HG03196 (cell line): ENCODE data around the gene LZTR1.

ENCODE experiments used
- ATAC-seq: cut with Tn5 transposase; IDR thresholded peaks from one replicate; pipeline ENCODE4 v1.9.1; 2021; ENCODE audit not compliant: unreplicated experiment

LZTR1 gene

DNA sequence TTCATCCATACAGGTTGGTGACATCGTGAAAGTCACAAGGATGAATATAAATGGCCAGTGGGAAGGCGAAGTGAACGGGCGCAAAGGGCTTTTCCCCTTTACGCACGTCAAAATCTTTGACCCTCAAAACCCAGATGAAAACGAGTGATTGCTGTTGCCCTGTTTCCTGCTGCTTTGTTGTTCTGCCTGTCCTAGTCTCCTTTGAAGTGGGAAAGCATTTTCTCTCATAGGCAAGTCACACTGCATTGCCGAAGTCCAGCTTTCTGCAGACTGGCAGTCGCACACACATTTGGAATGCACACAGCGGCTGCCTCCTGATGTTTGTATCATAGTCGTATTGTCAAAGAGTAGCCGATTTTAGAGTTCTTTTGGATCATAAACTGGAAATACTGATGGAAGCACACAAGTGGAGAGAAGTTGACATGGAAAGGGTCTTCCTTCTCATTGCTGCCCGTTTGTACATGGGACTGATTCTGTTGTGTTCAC lies 32.4 kb upstream of the LZTR1 start:
- no peak for ATAC-seq

DNA sequence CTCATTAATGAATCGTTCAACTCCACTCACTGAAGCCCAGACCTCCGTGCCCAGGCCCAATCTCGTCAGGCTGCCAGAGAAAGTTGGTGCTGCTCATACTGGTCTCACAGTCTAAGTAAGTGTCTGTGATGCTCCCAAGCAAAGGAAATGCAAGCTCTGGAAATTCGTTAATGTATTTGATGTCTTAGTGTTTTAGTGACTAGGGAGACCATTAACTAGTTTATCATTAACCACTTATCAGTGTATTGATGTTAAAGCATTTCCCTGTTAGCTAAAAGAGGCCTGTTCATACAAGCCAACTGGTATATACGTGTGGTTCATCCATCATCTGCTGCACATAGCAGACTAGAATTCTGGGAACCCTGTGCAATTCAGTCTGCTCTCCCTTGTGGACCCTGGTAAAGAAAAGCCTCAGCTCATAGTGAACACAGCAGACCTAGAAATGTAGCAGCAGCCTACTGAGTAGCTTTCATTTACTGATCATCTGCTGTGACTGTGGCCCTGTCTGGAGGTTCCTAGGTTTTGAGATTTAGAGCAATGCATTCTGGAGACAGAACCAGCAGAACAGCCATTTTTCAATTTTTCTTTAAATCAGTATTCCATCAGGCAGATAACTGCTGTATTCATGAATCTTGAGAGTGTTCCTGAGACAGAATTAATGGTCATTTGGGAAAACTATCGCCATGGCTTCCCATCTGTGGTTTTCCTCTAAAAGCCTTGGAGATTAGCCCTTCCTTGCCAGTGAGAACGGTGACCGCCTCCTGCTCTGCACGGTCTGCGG lies 30.8 kb upstream of the LZTR1 start:
- no peak for ATAC-seq

DNA sequence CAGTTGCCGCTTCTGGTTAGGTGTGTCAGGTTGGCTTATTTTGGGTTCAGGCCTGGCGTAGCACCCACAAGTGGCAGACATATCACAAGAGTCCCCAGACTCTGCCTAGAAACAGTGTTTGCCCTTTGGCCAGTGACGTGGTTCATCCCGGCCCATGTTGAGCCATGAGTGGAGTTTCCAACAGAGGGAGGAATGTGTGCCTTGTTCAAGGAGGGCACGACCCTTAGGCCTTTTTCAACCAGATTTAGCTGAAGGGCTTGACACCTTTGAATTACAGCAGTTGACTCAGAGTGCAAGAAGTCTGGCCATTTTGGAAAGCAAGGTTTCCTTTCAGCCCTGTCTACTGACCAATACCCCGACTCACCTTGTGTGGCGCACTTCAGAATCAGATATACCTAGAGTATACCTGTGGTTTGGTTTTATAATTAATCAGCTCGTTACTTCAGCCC lies 30.1 kb upstream of the LZTR1 start:
- ATAC-seq, result no peak

DNA sequence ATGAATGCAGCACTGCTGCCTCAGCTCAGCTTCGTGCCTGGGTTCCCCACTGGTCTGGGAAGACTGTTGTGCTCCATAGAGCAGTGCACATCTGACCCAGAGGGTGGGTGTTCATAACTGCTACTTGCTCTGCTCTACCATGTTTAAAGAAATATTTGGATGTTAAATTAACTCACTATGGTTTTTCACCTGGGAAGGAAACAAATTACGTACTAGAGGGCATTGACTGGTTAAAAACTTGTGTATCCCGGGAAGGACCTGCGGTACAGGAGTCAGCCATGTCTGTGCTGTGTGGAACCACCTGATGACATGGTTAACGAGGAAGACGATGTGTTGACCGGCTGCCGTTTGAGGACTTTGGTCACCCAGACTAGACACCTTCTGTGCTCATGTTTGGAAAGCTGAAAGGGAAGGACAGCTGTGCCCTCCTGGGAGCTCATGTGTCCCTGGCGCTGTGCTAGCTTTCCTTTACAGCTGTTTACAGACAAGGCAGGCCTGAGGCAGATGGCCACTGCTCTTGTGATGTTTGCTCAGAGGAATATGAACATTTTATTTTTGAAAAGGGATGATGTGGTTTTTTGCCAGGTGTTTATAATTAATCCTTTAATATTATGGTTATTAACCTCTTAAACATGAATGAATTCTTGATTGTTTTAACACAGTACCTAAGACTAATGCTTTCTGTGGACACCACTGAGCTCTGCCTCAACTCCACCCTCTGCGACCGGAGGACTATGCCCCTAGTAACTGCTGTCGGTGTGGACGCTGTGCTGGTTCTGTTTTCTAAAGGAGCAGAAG lies 29.4 kb upstream of the LZTR1 start:
- no peak for ATAC-seq

DNA sequence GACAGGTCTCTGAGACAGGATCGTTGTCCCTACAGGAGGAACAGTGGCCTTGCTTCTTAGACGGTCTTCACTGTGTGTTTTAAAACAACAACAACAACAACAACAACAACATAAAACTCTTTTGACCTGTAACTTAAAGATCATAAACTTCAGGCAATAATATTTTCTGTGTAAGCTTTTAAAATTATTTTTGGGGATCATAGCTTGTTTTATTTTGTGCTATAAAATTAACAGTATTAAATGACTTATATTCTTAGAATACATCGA lies 28.8 kb upstream of the LZTR1 start:
- no peak for ATAC-seq

DNA sequence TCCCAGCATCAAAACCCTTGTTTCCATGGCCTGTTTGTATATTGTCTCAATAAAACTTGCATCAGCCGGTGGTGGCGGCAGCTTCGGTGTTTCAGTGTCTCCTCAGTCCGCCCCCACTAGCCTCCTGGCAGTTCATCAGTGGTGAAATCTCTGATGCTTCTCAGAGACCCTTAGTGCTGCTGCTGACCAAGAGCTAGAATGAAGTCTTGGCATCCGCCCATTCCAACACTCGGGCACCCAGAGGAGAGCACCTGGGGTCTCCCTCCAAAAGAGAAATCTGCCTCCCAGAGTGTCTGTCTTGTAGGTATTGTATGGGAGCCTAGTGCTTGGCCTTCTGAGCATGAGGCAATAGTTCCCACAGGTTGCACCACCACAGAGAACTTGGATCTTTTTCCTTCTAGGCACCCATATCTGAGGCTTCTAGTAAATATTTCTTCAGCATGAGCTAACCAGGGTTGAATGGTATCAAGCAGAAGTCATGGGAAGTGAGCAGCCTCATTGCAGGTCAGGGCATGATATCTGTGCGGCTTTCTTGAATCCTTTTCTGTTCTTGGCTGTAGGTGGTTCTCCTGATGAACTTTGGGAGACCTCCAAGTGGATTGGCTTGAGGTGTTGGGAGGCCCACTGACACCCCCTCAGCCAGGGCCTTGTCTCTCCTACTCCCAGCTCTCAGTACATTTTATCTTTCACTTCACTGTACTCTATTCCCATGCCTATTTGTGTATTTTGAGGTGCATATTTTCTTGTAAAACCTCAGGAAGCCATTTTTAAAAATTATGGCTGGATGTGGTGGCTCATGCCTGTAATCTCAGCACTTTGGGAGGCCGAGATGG lies 28.2 kb upstream of the LZTR1 start:
- no peak for ATAC-seq

DNA sequence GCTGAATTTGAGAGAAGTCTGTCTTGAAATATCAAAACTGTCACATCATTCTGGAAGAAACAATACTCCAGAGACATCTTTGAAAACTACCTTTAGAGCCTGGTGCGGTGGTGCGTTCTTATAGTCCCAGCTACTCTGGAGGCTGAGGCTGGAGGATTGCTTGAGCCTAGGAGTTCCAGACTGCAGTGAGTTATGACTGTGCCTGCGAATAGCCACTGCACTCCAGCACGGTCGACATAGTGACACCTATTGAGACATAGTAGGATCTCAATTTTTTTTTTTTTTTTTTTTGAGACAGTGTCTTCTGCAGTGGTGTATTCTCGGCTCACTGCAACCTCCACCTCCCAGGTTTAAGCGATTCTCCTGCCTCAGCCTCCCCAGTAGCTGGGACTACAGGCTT lies 26.5 kb upstream of the LZTR1 start:
- ATAC-seq, result no peak

DNA sequence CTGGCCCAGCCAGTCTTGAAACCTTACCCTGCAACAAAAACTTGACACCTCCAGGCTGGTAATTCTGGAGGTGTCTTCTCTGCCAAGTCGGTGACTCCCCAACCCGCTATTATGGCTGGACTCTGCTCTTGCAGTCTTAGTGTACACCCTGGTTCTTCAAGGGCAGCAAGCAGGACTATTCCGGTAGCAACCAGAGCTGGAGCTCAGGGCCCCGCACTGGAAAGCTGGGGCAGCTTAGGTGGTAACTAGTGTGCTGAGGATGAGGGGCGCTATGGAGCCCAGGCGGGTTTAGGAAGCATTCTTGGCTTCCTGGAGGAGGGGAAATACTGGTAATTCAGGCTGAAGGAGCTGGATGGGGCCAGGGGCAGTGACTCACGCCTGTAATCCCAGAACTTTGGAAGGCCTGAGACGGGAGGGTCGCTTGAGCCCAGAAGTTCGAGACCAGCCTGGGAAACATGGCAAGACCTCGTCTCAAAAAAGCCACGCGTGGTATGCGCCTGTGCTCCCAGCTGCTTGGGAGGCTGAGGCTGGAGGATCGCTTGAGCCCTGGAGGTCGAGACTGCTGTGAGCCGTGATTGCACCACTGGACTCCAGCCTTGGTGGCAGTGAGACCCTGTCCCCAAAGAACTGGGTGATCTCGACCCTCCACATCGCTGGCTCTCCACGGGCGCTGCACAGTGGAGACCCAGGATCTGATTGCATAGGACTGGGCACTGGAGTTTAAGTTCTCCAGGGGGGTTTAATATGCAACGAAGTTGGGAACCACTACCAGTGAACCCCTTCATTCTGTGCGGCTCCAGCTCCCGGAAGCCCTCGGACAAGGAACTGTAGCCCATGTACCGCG lies 25.6 kb upstream of the LZTR1 start:
- no peak for ATAC-seq

DNA sequence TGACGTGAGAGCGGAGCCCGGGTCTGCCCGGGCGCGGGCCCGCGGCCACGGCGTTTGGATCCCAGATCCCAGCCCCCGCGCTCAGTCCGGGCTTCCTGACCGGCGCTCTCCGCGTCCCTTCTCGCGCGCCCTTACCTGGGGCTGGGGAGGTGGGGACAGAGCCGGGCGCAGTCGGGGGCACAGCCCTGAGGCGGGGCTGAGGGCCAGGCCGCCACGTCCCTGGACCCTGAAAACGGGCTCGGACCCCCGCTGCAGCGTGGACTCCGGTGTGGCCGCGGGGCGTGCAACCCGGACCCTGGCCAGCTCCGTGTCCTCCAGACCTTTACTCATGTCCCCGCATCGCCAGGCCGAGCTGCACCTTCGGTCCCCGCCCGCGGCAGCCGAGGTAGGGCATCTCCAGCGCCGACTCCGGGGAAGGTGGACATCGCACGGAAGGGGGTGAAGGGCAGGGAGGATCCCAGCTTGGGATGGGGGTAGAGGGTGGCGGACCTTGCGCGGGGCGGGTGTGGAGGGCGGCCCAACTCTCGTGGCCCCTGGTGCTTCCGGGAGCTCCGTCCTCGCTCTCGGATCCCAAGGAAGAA lies 24.9 kb upstream of the LZTR1 start:
- ATAC-seq, result no peak

DNA sequence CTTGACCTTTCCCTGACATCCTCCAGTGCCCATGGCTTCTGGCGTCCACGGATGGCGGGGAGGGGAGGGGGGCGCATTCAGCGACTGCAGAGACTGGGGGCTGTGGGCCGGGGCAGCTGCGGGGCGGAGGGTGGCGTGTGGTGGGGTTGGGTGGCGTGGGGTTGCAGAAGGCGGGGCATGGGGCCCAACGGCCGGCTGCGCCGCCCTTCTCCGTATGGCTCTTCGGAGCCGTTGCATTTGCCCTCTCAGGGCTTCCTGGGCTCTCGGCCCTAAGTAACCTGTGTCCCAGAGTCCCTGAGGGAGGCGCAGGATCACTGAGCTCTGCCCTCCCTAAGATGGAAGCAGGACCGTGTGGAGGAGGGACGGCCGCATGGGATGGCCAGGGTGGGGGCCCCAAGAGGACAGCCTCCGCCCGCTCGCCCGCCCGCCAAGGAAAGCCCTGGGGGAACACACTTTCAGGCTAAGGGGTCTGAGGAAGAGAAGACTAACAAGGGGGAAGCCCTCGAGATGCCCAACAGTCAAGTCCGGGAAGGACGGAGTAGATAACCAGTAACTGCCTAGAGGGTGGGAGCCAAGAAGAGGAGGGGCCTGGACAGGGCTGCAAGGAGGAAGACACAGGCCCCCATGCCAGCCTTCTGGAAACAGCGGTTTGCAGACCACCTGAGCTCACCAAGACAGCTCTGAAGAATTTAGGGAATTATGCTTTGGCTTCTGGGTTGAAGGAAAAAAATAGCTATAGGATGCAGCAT lies 24.2 kb upstream of the LZTR1 start:
- ATAC-seq, result no peak

DNA sequence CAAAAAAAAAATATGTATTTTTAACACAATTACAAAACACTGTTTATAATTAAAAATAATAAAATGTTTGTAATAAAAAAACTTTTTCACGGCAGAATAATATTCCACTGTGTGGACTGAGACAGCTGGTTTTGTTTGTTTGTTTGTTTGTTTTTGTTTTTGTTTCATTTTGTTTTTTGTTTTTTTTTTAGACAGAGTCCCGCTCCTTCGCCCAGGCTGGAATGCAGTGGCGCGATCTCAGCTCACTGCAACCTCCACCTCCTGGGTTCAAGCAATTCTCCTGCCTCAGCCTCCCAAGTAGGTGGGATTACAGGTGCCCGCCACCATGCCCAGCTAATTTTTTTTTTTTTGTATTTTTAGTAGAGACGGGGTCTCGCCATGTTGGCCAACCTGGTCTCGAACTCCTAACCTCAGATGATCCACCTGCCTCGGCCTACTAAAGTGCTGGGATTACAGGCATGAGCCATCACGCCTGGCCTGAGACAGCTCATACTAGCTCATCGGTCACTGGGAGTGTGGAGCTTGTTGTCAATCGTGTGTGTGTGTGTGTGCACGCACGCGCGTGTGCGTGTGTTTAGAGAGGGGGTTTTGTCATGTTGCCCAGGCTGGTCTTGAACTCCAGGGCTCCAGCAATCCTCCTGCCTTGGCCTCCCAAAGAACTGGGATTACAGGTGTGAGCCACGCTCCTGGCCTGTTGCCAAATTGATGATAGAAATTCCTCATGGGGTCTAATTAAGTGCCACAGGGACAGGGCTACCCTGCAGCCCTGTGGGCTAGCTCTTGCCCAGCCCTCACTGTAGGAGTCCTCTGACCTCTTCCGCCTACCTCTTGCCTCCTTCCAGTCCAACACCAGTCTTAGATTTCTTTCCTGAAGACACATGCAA lies 22.3 kb upstream of the LZTR1 start:
- ATAC-seq, result no peak

DNA sequence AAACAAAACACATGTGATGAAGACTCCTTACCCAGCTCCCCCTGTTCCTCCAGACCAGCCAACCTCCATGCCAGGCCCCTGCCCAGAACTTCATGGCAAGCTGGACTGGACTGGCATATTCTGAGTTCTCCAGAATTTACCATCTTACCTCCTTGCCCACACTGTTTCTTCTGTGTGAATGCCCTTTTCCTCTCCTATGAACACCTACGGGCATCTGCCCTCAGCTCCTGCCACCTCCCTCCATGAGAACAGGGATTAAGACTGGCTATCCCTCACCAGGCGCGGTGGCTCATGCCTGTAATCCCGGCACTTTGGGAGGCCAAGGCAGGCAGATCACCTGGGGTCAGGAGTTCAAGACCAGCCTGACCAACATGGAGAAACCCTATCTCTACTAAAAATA lies 21.5 kb upstream of the LZTR1 start:
- no peak for ATAC-seq

DNA sequence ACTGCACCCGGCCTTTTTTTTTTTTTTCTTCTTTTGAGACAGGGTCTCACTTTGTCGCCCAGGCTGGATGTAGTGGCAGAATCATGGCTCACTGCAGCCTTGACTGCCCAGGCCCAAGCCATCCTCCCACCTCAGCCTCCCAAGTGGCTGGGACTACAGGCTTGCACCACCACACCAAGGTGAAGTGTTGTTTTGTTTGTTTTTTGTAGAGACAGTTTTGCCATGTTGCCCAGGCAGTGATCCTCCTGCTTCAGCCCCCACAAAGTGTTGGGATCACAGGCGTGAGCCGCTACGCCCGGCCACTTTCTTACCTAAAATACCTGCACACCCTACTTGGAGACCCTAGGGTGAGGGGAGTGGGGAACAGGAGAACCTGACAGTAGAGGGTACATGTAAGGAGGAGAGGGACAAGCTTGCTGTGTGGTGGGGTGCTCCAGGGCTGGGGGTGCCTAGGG lies 19.6 kb upstream of the LZTR1 start:
- no peak for ATAC-seq

DNA sequence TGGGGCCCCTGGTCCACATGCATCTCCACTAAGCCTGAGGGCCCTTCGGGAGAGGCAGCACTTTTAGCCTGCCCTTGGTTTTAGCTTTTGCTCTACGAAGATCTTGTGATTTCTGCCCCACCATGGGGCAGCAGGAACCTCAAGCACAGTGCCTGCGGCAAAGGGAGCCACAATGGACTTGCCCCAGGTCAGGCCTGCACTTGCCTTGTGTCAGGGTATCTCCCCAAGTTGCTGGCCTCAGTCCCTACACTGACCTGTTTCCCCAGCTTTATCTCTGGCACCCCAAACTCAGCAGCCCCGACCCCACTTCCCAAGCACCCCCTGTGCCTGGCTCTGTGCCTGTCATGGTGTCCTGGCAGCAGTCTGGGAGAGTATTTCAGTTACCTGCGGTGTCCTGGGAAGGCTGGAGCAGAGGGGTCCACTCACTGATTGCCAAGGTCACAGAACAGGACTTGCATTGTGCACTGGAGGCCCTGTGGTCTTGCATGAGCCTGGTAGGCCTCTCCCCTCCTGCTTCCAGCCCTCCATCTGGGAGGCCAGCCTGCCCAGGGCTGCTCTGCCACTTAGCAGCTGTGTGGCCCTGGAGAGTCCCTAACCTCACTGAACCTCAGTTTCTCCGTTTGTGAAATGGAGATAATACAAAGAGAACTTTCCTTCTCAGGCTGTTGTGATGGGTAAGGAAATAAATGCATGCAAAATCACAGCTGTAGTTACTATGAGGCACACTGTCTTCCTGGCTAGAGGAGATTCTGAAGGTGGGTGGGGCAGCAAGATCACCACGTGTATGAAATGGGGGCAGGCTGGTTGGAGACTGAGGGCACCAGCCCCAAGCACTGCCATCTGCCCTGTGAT lies 18.7 kb upstream of the LZTR1 start:
- no peak for ATAC-seq

DNA sequence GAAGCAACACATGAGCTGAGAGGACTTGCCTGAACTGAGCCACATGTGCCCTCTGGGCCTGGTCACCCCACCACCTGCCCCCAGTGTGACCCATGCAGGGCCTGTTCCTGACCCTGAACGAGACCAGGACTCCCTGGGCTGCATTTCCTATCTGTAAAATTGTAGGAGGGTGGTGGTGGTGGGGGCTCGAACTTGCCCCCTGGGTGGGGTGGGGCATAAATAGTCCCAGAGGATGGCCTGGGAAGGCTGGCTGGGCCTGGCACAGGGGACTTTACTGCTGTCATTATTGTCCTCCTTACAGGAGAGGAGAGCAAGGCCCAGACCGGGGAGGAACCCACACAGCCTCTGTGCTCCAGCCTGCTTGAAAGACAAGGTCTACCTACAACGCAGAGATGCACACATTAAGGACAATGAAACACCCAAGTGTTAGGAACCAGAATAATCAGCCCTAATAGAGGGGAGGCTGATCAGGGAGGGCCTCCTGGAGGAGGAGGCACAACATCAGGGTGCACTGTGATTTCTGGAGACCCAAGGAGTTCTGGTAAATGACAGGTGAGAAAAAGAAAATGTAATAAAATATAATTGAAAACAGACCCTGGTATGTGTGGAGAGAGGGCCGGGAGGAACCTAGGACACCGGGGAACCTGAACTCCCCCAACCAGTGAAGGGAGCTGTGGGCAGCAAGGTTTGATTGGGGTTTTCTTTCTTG lies 17.9 kb upstream of the LZTR1 start:
- ATAC-seq, result no peak

DNA sequence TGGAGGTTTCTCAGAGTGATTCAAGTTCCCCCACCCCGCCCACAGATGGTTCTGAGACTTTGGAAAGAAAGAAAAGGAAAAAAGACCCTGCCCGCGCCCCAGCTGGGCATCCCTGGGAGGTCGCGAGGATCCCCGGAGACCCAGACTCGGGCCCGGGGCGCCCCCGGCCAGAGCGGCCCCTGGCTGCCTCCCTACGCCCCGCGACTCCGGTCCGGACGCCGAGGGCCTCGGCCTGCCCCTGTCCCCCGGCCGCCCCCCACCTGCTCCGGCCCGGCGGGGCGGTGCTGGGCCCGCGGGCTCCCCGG lies 17.3 kb upstream of the LZTR1 start:
- ATAC-seq, result no peak
